ENCODE results near the gene OVCH1.

- TF ChIP-seq CTCF (conservative IDR thresholded peaks at IDR 0.05): no peak
- TF ChIP-seq EZH2 (IDR thresholded peaks at IDR 0.05; ENCODE audit: low read depth): no peak
Measured at GRCh38 chr12:29531471-29531870, 34.0 kb upstream of the OVCH1 start.

All from PC-9 (cell line).